Erythroblast (primary cell): Measurements from ENCODE around the gene SLC22A23.
A peak's percentile ranks its signal among the peaks of the same experiment; 100 is the strongest.

Experiments
- DNase-seq, 2 experiments: peaks; one replicate each; lab custom pipeline; 2025; lab: John Stamatoyannopoulos, UW
- GATA1 ChIP-seq: IDR thresholded peaks from 2 replicates; pipeline ENCODE4 v1.6.1; 2011; ENCODE audit warnings: low read depth, mild to moderate bottlenecking, control low read depth, low read length, moderate library complexity
- POLR2A ChIP-seq: IDR thresholded peaks from 2 replicates; pipeline ENCODE4 v1.6.1; 2011; ENCODE audit warnings: mild to moderate bottlenecking, low read length

The SLC22A23 gene

GRCh38 chr6:3240595-3240994, 216.3 kb downstream of the SLC22A23 start:
- TF ChIP-seq GATA1 (no peak), POLR2A (no peak)
- no peak for DNase-seq

DNA sequence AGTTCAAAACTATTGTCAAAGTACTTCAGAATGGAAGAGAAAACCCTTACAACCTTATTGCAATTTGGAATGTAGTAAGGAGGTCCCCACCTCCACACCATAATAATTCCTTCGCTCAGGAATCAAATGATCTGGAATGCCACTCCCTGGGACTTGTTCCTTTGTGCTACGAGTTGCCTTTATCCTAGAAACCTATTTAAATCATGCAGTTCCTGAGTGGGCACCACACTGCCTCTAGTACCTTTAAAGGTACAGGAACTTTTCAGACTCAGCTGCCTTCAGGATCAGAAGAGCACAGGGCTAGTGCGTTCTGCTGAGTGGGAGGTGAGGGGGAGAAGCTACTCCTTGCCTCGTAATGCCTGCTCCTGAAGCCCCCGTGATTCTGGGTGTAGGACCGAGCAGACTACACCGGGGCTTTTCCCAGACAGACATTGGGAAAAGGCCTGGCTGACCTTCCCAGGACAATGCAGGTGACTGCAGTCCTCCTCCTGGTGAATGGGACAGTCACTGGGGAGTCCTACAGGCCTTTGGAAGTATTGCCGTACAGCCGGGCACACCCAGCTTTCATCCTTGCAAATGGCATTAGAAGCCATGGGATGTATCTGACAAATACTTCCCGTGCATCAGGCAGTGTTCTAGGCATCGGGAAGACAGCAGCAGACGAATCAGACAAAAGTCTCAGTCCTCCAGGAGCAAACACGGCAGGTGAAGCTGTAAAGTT, 217.6 kb downstream of the SLC22A23 start:
- DNase-seq, result no peak
- no peak for TF ChIP-seq GATA1
- TF ChIP-seq POLR2A, result no peak

GRCh38 chr6:3237761-3238662, 218.8 kb downstream of the SLC22A23 start:
- TF ChIP-seq GATA1, result no peak
- no peak for TF ChIP-seq POLR2A
- DNase-seq, result no peak

GRCh38 chr6:3236005-3236404, 220.8 kb downstream of the SLC22A23 start:
- no peak for DNase-seq
- TF ChIP-seq POLR2A, result no peak
- TF ChIP-seq GATA1, result no peak

DNA sequence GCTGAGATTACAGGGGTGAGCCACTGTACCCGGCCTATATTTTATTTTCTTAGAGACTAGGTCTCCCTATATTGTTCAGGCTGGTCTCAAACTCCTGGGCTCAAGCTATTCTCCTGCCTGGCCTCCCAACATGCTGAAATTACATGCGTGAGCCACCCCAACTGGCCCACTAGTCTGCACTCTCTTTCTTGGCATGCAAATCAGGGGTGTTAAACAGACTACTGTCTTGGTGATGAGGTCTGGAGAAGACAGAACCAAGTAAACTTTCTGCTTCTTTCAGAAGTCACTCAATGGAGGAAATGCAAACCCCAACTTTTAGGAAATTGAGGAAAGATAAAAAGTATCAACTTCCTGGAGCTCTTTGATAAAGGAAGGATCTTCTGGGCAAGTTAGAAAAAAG, 221.4 kb downstream of the SLC22A23 start:
- TF ChIP-seq POLR2A (no peak), GATA1 (no peak)

DNA sequence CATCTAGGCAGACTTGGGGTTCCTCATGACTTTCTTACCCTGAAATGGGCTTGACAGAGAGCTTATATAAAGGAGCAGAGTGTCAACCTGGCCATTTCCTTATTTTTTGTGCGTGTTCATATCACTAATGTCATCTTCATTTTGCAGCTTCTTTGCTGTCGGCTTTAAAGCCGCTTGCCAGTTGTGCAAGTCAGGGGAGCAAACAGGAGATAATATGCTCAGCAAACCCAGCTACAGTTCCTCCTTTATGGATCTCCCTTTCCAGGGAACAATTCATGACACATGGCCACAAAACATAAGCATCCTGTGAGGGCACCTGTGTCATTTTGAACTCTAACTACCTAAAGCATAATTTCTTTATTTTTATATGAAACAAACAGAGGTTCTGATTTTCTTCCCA, 222.9 kb downstream of the SLC22A23 start:
- no peak for TF ChIP-seq POLR2A
- DNase-seq, result no peak

More for the DNA sequence above, 221.4 kb downstream of the SLC22A23 start:
- DNase-seq, result no peak

DNA sequence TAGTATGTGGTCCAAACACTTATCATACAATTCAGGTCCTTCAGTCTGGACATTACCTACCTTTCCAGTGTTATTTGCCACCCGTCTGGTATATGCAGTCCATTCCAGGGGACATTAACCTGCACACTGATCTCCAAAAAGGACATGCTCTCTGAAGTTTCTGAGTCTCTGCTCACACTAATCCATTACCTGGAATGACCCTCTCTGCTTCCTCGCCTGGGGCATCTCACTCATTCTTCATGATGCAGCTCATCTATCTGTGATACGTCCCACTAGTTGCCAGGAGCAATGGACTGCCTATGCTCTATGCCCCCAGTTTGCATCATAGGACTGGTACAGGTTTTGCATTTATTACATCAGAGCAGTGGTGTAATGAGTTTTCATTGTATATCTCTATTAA, 223.5 kb downstream of the SLC22A23 start:
- no peak for DNase-seq

DNA sequence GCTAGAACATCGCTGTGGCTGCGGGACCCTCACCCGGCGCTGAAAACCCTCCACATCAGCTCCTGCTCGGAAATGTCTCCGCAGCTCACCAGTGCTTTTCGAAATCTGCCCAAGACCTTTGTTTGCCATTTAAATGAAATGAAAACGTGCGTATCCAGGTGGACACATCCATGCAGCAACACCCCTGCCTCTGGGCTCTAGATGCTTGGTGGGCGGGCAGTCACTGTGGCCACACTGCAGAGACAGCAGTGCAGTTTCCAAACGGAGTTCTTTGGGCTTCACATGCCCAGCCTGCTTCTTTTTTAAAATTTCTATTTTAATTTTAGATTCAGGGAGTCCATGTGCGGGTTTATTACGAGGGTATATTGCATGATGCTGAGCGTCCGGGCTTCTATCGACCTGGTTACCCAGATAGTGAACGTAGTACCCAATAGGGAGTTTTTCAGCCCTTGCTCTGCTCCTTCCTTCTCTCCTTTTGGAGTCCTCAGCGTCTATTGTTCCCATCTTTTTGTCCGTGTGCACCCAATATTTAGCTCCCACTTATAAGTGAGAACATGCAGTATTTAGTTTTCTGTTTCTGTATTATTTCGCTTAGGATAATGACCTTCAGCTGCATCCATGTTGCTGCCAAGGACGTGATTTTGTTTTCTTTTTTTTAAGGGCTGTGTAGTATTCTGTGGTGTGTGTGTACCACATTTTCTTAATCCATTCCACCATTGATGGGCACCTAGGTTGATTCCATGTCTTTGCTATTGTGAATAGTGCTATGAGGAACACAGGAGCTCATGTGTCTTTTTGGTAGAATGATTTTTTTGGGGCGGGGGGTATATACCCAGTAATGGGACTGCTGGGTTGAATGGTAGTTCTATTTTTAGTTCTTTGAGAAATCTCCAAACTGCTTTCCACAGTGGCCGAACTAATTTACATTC, 224.6 kb downstream of the SLC22A23 start:
- no peak for DNase-seq
- no peak for TF ChIP-seq POLR2A
- TF ChIP-seq GATA1, result no peak

More for the DNA sequence above, 223.5 kb downstream of the SLC22A23 start:
- TF ChIP-seq POLR2A, result no peak
- TF ChIP-seq GATA1, result no peak

DNA sequence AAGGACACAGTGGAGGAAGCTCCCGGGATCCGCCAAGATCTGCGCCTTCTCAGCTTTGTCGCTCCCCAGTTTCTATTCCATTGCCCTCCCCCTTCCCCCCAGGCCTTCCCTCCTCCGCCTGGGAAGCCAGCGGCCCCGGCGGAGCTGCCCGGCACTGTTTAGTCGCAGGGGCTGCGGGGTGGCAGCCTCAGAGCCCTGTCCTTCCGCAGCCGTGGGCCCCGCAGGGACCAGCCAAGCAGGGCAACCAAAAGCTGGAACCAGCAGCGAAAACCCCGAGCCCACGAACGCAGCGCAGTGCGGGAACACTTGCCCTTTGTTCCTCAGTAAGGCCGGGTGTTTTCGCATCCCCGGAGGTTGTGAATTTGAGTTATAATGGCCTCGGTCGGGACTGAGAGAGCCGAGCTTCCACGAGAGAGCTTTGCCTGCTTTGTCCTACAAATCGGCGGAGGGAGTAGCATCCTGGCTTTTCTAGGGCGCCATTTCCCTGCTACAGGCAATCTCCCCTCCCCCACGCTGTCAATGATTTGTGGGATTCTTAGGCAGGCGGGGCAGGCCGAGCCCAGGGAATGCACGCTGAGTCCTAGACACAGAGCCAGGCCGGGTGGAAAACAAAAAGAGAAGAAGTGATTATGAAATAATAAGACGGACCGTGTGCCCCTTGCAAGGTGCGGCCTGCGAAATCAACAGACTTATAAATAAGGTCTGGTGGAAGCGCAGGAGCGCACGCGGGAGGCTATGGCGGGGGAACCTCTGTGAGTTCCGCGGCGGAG, 225.4 kb downstream of the SLC22A23 start:
- no peak for DNase-seq
- TF ChIP-seq POLR2A, result no peak
- no peak for TF ChIP-seq GATA1

DNA sequence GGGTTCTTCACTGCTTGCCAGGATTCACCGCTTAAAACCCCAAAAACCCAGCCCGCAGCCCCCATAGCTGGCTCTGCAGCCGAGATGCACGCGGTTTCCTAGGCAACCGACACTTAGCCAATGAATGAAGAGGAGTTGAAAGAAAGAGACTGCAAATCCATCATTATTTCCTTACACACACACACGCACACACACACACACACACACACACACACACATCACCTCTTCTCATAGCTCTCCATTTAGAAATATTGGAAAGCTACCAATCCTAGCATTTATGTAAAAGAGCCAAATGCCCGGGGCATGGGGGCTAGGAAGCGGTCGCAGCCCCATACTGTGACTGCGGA, 226.0 kb downstream of the SLC22A23 start:
- no peak for TF ChIP-seq POLR2A
- TF ChIP-seq GATA1, result no peak
- no peak for DNase-seq

DNA sequence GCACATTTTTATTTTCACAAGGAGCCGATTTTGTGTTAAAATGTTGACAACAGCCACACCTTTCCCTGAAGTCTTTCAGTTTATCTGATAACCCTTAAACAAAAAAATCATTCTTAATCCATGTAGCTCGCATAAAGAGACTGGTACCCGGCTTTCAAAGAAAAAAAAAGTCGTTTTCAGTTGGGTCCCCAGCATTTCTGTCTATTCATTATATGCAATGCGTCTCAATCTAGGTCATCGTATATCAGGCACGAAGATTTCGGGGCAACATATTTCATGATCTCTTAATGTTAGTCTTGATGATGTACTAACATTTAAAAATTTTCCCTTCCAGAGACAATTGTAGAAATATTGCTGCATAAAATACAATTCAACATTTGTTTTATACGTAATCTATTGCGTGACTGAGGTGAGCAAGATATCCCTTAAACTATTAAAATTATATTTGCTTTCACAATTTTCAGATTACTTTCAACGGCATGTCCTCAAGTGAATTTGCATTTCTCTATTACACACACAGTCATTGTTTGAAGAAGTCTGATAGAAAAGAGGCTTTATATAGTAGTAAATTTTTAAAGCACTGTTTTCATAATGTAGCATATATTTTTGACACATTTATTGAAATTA, 226.5 kb downstream of the SLC22A23 start:
- no peak for TF ChIP-seq GATA1
- no peak for TF ChIP-seq POLR2A
- DNase-seq, result no peak

DNA sequence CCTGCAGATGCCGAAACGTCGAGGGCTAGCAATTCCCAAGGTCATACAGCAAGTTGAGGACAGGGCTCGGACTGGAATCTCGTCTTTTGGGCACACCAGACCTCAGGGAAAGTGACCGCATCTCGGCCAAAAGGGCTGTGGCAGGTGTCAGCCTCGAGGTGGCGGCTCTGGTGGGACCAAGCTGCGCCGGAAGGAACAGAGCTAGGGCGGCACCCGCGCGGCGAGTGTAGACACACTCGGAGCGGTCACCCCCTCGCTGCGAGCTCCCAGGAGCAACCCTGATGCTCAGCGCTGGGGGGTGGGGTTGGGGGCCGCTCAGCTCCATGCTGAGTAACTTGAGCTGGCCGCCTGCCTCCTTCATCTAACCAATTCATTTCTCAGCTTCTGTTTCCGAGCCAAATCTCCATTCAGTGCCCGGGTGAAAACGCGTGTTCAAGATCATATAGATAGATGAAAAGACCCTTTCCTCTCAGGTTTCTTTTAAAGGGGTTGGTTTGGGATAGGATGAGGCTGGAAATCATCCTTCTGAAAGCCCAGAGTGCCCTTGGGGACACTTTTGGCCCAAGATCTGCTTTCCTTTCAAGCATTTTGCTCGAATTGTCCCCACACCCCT, 227.2 kb downstream of the SLC22A23 start:
- peak; percentile 35 to 42 for DNase-seq
- TF ChIP-seq GATA1 (no peak), POLR2A (no peak)
